GM23248 (cell line): Measurements from ENCODE around the gene TSHZ2. TPM values are rescaled to one million over a fixed set of nuclear protein-coding genes. Genes with fewer than 3 reads are reported as not detected.
A peak's percentile ranks its signal among the peaks of the same experiment; 100 is the strongest.

Experiments used
- DNase-seq: peaks from one replicate; pipeline ENCODE4 v3.0.0-alpha.2; 2015
- H2AFZ ChIP-seq: fragments of 200-600 bp; sonication (generic); 2 replicates; pipeline ENCODE4 v1.6.1; 2016; ENCODE audit warnings: antibody characterized with exemption
- H3F3A ChIP-seq: fragments of 200-600 bp; sonication (generic); 2 replicates; pipeline ENCODE4 v1.6.1; 2016; ENCODE audit warnings: mild to moderate bottlenecking, antibody characterized with exemption, mixed run types; ENCODE audit not compliant: insufficient read depth
- H3K27ac ChIP-seq: fragments of 200-600 bp; sonication (generic); 2 replicates; pipeline ENCODE4 v1.5.1; 2016; ENCODE audit warnings: mild to moderate bottlenecking
- H3K27me3 ChIP-seq: fragments of 200-600 bp; sonication (generic); replicated peaks from 2 replicates; pipeline ENCODE4 v1.6.1; 2016; ENCODE audit warnings: mild to moderate bottlenecking; ENCODE audit not compliant: insufficient read depth
- H3K36me3 ChIP-seq: fragments of 200-600 bp; sonication (generic); 2 replicates; pipeline ENCODE4 v1.6.1; 2016; ENCODE audit warnings: low read depth, mild to moderate bottlenecking
- H3K4me1 ChIP-seq: fragments of 200-600 bp; sonication (generic); 2 replicates; pipeline ENCODE4 v1.6.1; 2016; ENCODE audit warnings: mild to moderate bottlenecking; ENCODE audit not compliant: insufficient read depth
- H3K4me2 ChIP-seq: fragments of 200-600 bp; sonication (generic); one replicate; pipeline ENCODE4 v1.6.1; 2016; ENCODE audit warnings: mild to moderate bottlenecking; ENCODE audit not compliant: unreplicated experiment
- H3K4me3 ChIP-seq: fragments of 200-600 bp; sonication (generic); 2 replicates; pipeline ENCODE4 v1.5.1; 2016; ENCODE audit warnings: mild to moderate bottlenecking
- H3K79me2 ChIP-seq: fragments of 200-600 bp; sonication (generic); 2 replicates; pipeline ENCODE4 v1.6.1; 2016; ENCODE audit warnings: mild to moderate bottlenecking; ENCODE audit not compliant: insufficient read depth
- H3K9ac ChIP-seq: fragments of 200-600 bp; sonication (generic); 2 replicates; pipeline ENCODE4 v1.6.1; 2016; ENCODE audit warnings: mild to moderate bottlenecking
- H3K9me2 ChIP-seq: fragments of 200-600 bp; sonication (generic); 2 replicates; pipeline ENCODE4 v1.6.1; 2016; ENCODE audit warnings: mixed run types, mild to moderate bottlenecking, moderate library complexity; ENCODE audit not compliant: insufficient read depth
- H3K9me3 ChIP-seq: fragments of 200-600 bp; sonication (generic); one replicate; pipeline ENCODE4 v1.6.1; 2017; ENCODE audit warnings: low read depth
- H4K20me1 ChIP-seq: fragments of 200-600 bp; sonication (generic); 2 replicates; pipeline ENCODE4 v1.6.0; 2016; ENCODE audit not compliant: insufficient read depth
- EZH2 ChIP-seq: fragments of 200-600 bp; sonication (generic); IDR thresholded peaks from 2 replicates; pipeline ENCODE4 v1.6.1; 2018; ENCODE audit warnings: antibody characterized with exemption, mild to moderate bottlenecking; ENCODE audit not compliant: insufficient read depth, poor library complexity, severe bottlenecking
- EZH2phosphoT487 ChIP-seq: fragments of 200-600 bp; sonication (generic); IDR thresholded peaks from 2 replicates; pipeline ENCODE4 v1.6.1; 2018; ENCODE audit warnings: antibody characterized with exemption, moderate library complexity, mild to moderate bottlenecking, low read depth; ENCODE audit not compliant: insufficient read depth
- WGBS, 2 experiments: methylation state at CpG; one replicate each; pipeline ENCODE4 v1.1.6; 2015 to 2017; ENCODE audit warnings: low lambda C conversion rate in 2 of 2, low coverage in 1 of 2; ENCODE audit errors: missing lambda C conversion rate in 2 of 2; 5-methylcytosine and 5-hydroxymethylcytosine counted together
- in situ Hi-C: fragments of 300-500 bp; cut with MboI; formaldehyde crosslinking; loops from 2 replicates; pipeline ENCODE4 v1.15.0; 2020
- polyA plus RNA-seq: library from polyadenylated mRNA; unstranded; fragments of >200 nt; fragmentation: Nextera tagmentation; extraction: Ambion mirVana; gene quantifications from 2 replicates; pipeline ENCODE4 v1.2.1, GENCODE V29; 2016
- total RNA-seq: library from RNA; depleted of rRNA; stranded (reverse); fragments of >200 nt; shearing (Covaris generic); gene quantifications from 2 replicates; pipeline ENCODE4 v1.2.3, GENCODE V29; 2014

TSHZ2 gene
- total and polyA plus RNA-seq, 2 experiments from 2014 or later: 4.5 to 13.4 TPM

DNA sequence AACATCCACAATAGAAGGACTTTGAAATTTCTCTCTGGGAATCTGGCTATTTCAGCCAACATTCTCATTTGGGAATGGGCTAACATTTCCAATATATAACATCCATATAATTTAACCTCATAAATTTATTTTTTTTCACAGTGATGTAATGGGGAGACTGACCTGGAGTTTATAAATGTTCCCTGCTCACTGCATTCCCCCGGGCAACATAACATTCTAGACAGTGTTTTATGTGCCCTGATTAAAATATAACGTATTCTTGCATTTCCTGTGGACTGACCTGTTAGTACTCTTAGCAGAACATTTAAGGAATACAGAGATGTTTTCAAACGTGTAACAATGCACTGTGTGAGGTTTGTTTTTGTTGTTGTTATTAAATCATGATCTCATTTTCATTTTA is 20.9 kb downstream of the TSHZ2 start:
- 47 to 53% methylated on average over 3 of the region's 3 CpGs for WGBS, 2 experiments
- H3K9ac ChIP-seq: 0 out of 2 replicates have a peak overlapping the region, but pooled peaks have one; percentile 13
- H3K27ac ChIP-seq: peak overlapping the region; percentile 17
- H3K4me1 ChIP-seq: peaks cover 20% of the 10 kb centered on the region
- no peaks in the 10 kb centered on the region for H3K27me3 ChIP-seq
- H2AFZ ChIP-seq: no peak overlapping the region
- 0 out of 2 replicates have a peak, but pooled peaks cover 9% of the 10 kb centered on the region for H3K79me2 ChIP-seq
- TF ChIP-seq EZH2: no peak
- no peak for TF ChIP-seq EZH2phosphoT487
- peaks cover 18% of the 10 kb centered on the region for H3F3A ChIP-seq
- no peaks in the 10 kb centered on the region for H3K9me2 ChIP-seq
- no peaks in the 10 kb centered on the region for H3K36me3 ChIP-seq
- peak overlapping the region; percentile 2; the same call in 1 of the 2 replicates for H3K4me3 ChIP-seq
- H3K9me3 ChIP-seq: no peaks in the 10 kb centered on the region
- H3K4me2 ChIP-seq: peak overlapping the region; percentile 60
- no peak for DNase-seq
- H4K20me1 ChIP-seq: no peaks in the 10 kb centered on the region
- in situ Hi-C loops: no loop called here

DNA sequence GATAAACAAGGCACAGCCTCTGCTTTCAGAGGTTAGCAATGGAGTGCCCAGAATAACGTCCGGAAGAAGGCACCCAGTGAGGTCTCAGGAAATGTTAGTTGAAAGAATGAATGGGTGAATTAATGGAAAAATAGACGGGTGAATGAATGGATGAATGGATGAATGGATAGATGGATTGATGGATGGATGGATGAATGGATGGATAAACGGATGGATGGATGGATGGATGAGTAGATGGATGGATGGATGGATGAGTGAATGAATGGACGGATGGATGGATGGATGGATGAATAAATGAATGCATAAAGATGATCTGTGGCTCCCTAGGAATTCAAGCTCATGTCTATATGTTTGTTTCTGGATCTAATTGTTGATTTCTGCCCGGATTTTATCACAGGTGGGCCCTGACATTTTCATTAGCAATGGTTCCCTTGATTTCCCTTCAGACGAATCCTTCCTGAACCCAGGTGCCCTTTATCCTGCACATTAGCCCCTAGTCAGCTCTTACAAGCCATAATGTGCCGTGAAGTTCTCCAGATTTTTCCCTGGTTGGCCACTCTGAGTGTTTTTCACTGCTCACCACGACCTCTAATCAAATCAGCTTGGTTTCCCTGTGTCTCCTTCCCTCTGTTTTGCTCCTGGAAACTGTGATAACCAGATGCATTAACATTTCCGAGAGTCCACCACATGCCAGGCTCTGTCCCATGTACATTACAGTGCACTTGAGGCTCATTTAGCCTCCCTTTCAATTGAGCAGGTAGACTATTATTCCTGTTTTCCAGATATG is 22.2 kb downstream of the TSHZ2 start:
- TF ChIP-seq EZH2 (no peak), EZH2phosphoT487 (no peak)
- 85 to 88% methylated on average over 10 of the region's 10 CpGs for WGBS, 2 experiments

DNA sequence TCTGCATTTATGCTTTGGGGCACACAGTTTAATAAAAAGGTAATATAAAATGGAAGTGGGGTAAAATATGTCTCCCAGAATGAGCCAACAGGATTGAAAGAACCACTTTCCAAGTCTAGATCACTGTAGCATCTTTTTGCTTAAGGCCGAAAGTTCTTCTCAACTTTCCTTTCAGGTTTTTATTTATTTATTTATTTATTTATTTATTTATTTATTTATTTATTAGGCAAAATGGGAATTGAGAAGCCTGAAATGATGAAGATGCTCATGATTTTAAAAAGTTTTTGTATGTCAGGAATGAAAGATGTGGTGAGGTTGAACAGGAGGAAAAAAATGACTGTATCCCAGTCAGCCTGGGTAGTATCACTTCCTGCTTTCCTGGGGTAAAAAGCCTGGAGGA is 24.0 kb downstream of the TSHZ2 start:
- WGBS, 2 experiments: 98 to 100% methylated on average over 1 of the region's 1 CpG
- in situ Hi-C loops: no loop called here

More for the DNA sequence above, 22.2 kb downstream of the TSHZ2 start:
- no peaks in the 10 kb centered on the region for H3K36me3 ChIP-seq
- no peak overlapping the region for H2AFZ ChIP-seq
- H4K20me1 ChIP-seq: no peaks in the 10 kb centered on the region
- no peak for DNase-seq
- no peak overlapping the region for H3K4me2 ChIP-seq
- H3F3A ChIP-seq: peaks cover 18% of the 10 kb centered on the region
- no peak overlapping the region for H3K9ac ChIP-seq
- peaks cover 20% of the 10 kb centered on the region for H3K4me1 ChIP-seq
- 0 out of 2 replicates have a peak, but pooled peaks cover 9% of the 10 kb centered on the region for H3K79me2 ChIP-seq
- H3K9me2 ChIP-seq: no peaks in the 10 kb centered on the region
- no peaks in the 10 kb centered on the region for H3K9me3 ChIP-seq
- H3K4me3 ChIP-seq: no peak overlapping the region
- in situ Hi-C loops: no loop called here
- no peak overlapping the region for H3K27ac ChIP-seq
- no peaks in the 10 kb centered on the region for H3K27me3 ChIP-seq

DNA sequence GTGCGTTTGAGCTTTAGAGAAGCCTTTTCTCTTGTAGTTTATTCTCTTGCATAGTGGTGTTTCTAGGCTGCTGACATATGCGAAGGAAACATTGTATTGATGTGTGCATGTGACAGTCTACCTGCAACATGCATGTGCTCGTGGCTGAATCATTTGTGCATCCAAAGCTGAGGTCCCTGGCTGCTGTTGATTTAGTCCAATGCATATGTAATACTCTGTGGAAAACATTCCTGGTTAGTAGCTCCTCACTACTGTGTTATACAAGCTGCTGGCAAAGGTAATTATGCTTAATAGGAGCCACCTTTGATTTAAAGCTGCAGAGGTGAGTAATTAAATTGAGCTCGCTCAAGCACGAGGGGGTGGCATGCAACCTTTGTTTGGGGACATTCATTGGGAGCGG is 24.5 kb downstream of the TSHZ2 start:
- H3F3A ChIP-seq: peaks cover 18% of the 10 kb centered on the region
- no peaks in the 10 kb centered on the region for H4K20me1 ChIP-seq
- H3K79me2 ChIP-seq: 0 out of 2 replicates have a peak, but pooled peaks cover 9% of the 10 kb centered on the region
- WGBS, 2 experiments: 84 to 88% methylated on average over 6 of the region's 6 CpGs
- no peak for DNase-seq
- TF ChIP-seq EZH2phosphoT487 (no peak), EZH2 (no peak)
- no peaks in the 10 kb centered on the region for H3K9me3 ChIP-seq
- no peak overlapping the region for H2AFZ ChIP-seq
- no peak overlapping the region for H3K4me3 ChIP-seq
- no peak overlapping the region for H3K9ac ChIP-seq
- no peaks in the 10 kb centered on the region for H3K9me2 ChIP-seq
- peaks cover 20% of the 10 kb centered on the region for H3K4me1 ChIP-seq
- H3K27me3 ChIP-seq: no peaks in the 10 kb centered on the region
- in situ Hi-C loops: no loop called here
- H3K36me3 ChIP-seq: no peaks in the 10 kb centered on the region
- H3K4me2 ChIP-seq: no peak overlapping the region
- H3K27ac ChIP-seq: no peak overlapping the region

More for the DNA sequence above, 24.0 kb downstream of the TSHZ2 start:
- Histone ChIP-seq H3K4me1 (peaks cover 20% of the 10 kb centered on the region), H3K9me2 (no peaks in the 10 kb centered on the region), H3K27me3 (no peaks in the 10 kb centered on the region), H3K27ac (no peak overlapping the region), H3K4me2 (no peak overlapping the region), H3K79me2 (0 out of 2 replicates have a peak, but pooled peaks cover 9% of the 10 kb centered on the region), H3K9ac (no peak overlapping the region), H3F3A (peaks cover 18% of the 10 kb centered on the region), H3K36me3 (no peaks in the 10 kb centered on the region), H3K9me3 (no peaks in the 10 kb centered on the region), H4K20me1 (no peaks in the 10 kb centered on the region), H2AFZ (no peak overlapping the region), H3K4me3 (no peak overlapping the region)
- TF ChIP-seq EZH2: no peak
- DNase-seq: no peak
